Uterus (tissue), 2 donors: ENCODE results near the gene MAPK11.

Source experiments
- POLR2A ChIP-seq, 2 donors: fragments of 450-650 bp; IDR thresholded peaks; one replicate each; pipeline ENCODE4 v1.6.1; 2016; ENCODE audit warnings: antibody characterized with exemption in 2 of 2, mild to moderate bottlenecking in 1 of 2, moderate library complexity in 1 of 2
- TF ChIP-seq, protein P1 (sequence below), 4 experiments: fragments of 200-600 bp in 2 of 4; fragments of 450-650 bp in 2 of 4; sonication (generic) in 2 of 4; IDR thresholded peaks; one replicate each; pipeline ENCODE4 v1.5.1; 2016 to 2019; ENCODE audit warnings: antibody characterized with exemption in 4 of 4, mild to moderate bottlenecking in 2 of 4, moderate library complexity in 1 of 4

DNA sequence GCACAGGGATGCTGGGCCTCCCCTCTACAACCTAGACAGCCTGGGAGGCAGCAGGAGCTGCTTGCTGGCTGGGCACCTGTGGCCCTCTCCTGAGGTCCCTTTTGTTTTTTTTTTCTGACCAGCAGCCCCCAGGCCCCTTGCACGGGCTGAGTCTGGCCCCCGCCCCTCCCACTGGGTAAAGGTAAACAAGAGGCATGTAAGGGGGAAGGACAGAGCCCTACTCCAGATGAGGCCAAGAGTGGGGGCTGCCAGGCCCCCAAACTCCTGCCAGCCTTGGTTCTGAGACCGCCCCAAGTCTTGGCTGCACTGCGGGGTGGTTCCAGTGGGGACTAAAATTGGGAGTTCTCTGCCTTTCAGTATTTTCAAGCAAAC lies 28.1 kb upstream of the MAPK11 start:
- TF ChIP-seq POLR2A (IDR thresholded peaks at IDR 0.05) = no peak
- TF ChIP-seq, protein P1, sequence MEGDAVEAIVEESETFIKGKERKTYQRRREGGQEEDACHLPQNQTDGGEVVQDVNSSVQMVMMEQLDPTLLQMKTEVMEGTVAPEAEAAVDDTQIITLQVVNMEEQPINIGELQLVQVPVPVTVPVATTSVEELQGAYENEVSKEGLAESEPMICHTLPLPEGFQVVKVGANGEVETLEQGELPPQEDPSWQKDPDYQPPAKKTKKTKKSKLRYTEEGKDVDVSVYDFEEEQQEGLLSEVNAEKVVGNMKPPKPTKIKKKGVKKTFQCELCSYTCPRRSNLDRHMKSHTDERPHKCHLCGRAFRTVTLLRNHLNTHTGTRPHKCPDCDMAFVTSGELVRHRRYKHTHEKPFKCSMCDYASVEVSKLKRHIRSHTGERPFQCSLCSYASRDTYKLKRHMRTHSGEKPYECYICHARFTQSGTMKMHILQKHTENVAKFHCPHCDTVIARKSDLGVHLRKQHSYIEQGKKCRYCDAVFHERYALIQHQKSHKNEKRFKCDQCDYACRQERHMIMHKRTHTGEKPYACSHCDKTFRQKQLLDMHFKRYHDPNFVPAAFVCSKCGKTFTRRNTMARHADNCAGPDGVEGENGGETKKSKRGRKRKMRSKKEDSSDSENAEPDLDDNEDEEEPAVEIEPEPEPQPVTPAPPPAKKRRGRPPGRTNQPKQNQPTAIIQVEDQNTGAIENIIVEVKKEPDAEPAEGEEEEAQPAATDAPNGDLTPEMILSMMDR (IDR thresholded peaks at IDR 0.05) = no peak
